Activated CD4-positive, alpha-beta memory T cell treated with anti-CD3 and anti-CD28 coated beads for 36 hours (primary cell): ENCODE results near the gene RBPJ. TPM values are rescaled to one million over a fixed set of nuclear protein-coding genes. Genes with fewer than 3 reads are reported as not detected.
"Not testable (repeated sequence)": the region's sequence is repeated elsewhere in the genome, so short reads cannot be mapped to it uniquely, and the experiment has no call there.

ENCODE experiments used
- CTCF ChIA-PET: fragments of 350-600 bp; sonication (Branson Sonifier 250); formaldehyde crosslinking; loops from one replicate; lab custom pipeline; 2021; ENCODE audit warnings: antibody characterized with exemption, inconsistent platforms; lab: Charles Lee
- POLR2A ChIA-PET: fragments of 350-600 bp; sonication (Branson Sonifier 250); formaldehyde crosslinking; loops from one replicate; lab custom pipeline; 2021; ENCODE audit warnings: antibody characterized with exemption; lab: Charles Lee
- DNase-seq: peaks from one replicate; pipeline ENCODE4 v3.0.0-alpha.2; 2020
- H3K27ac Mint-ChIP-seq: one replicate; pipeline ENCODE4 v1.8.0; 2021; ENCODE audit warnings: mixed read lengths
- H3K27me3 Mint-ChIP-seq: one replicate; pipeline ENCODE4 v1.8.0; 2021; ENCODE audit warnings: mixed read lengths
- H3K36me3 Mint-ChIP-seq: one replicate; pipeline ENCODE4 v1.8.0; 2021; ENCODE audit warnings: mixed read lengths
- H3K4me1 Mint-ChIP-seq: one replicate; pipeline ENCODE4 v1.8.0; 2021; ENCODE audit warnings: low read depth, mixed read lengths
- H3K4me3 Mint-ChIP-seq: one replicate; pipeline ENCODE4 v1.8.0; 2021; ENCODE audit warnings: mild to moderate bottlenecking, mixed read lengths
- H3K9me3 Mint-ChIP-seq: one replicate; pipeline ENCODE4 v1.8.0; 2021; ENCODE audit warnings: mixed read lengths
- intact Hi-C: fragments of 100-400 bp; cut with micrococcal nuclease; formaldehyde crosslinking; loops from one replicate; pipeline ENCODE4 v1.15.1; 2023
- total RNA-seq, 2 experiments: library from RNA; stranded (reverse); gene quantifications; one replicate each; pipeline ENCODE4 v1.2.3, GENCODE V29; 2021

Gene RBPJ
- total RNA-seq, 2 experiments from 2014 or later, result 262 to 269 TPM

- Mint-ChIP-seq H3K36me3 (peaks cover 16% of the 10 kb centered on the region), H3K4me3 (no peak overlapping the region), H3K27ac (no peak overlapping the region), H3K9me3 (no peaks in the 10 kb centered on the region), H3K27me3 (no peaks in the 10 kb centered on the region), H3K4me1 (peaks cover 73% of the 10 kb centered on the region)
- CTCF ChIA-PET, result interaction anchor here (1.1 to 2.6 kb wide), 3 partner anchors 15 to 71 kb away, joined by 3 to 14 read pairs (median 3); no protein-coding TSS in a partner anchor
- POLR2A ChIA-PET, result interaction anchor here (0.9 kb wide), 1 partner anchor 10 kb away, joined by 3 read pairs; no protein-coding TSS in a partner anchor
- DNase-seq, result no peak
- intact Hi-C loops, result no loop called here
Observed at GRCh38 chr4:26344901-26345564, 24.2 kb downstream of the RBPJ start.

- intact Hi-C loops, result no loop called here
- H3K4me1 Mint-ChIP-seq, result peaks cover 72% of the 10 kb centered on the region
- H3K27ac Mint-ChIP-seq, result no peak overlapping the region
- H3K27me3 Mint-ChIP-seq, result no peaks in the 10 kb centered on the region
- ChIA-PET CTCF (interaction anchor here (1.1 to 2.6 kb wide), 3 partner anchors 15 to 70 kb away, joined by 3 to 14 read pairs (median 3); no protein-coding TSS in a partner anchor), POLR2A (interaction anchor here (0.9 kb wide), 1 partner anchor 10 kb away, joined by 3 read pairs; no protein-coding TSS in a partner anchor)
- peaks cover 13% of the 10 kb centered on the region for H3K36me3 Mint-ChIP-seq
- no peaks in the 10 kb centered on the region for H3K9me3 Mint-ChIP-seq
- DNase-seq, result no peak
- no peak overlapping the region for H3K4me3 Mint-ChIP-seq
Observed at GRCh38 chr4:26345565-26345938, 24.7 kb downstream of the RBPJ start.

- Mint-ChIP-seq H3K27ac (peak overlapping the region; percentile 4), H3K36me3 (peaks cover 13% of the 10 kb centered on the region), H3K27me3 (no peaks in the 10 kb centered on the region), H3K4me3 (no peak overlapping the region), H3K4me1 (peaks cover 71% of the 10 kb centered on the region), H3K9me3 (no peaks in the 10 kb centered on the region)
- intact Hi-C loops, result no loop called here
- ChIA-PET CTCF (interaction anchor here (1.5 to 2.6 kb wide), 2 partner anchors 16 to 65 kb away, joined by 3 to 14 read pairs; no protein-coding TSS in a partner anchor), POLR2A (no interaction called here)
- no peak for DNase-seq
Observed at GRCh38 chr4:26346203-26346620, 25.4 kb downstream of the RBPJ start.

- intact Hi-C loops, result no loop called here
Observed at GRCh38 chr4:26349496-26349895, 28.7 kb downstream of the RBPJ start.

GRCh38 chr4:26351685-26352084, 30.9 kb downstream of the RBPJ start:
- Mint-ChIP-seq H3K9me3 (no peaks in the 10 kb centered on the region), H3K27ac (no peak overlapping the region), H3K27me3 (no peaks in the 10 kb centered on the region), H3K4me3 (no peak overlapping the region), H3K4me1 (peaks cover 51% of the 10 kb centered on the region), H3K36me3 (peaks cover 7% of the 10 kb centered on the region)
- ChIA-PET CTCF (interaction anchor here (4.8 kb wide), 1 partner anchor 22 kb away, joined by 26 read pairs; no protein-coding TSS in a partner anchor), POLR2A (no interaction called here)
- DNase-seq, result no peak
- intact Hi-C loops, result no loop called here

More at GRCh38 chr4:26349496-26349895, 28.7 kb downstream of the RBPJ start:
- Mint-ChIP-seq H3K4me1 (peaks cover 65% of the 10 kb centered on the region), H3K4me3 (no peak overlapping the region), H3K36me3 (peaks cover 13% of the 10 kb centered on the region), H3K27ac (no peak overlapping the region), H3K27me3 (no peaks in the 10 kb centered on the region), H3K9me3 (no peaks in the 10 kb centered on the region)
- POLR2A ChIA-PET, result no interaction called here
- no peak for DNase-seq
- CTCF ChIA-PET, result interaction anchor here (0.8 to 4.8 kb wide), 4 partner anchors 19 to 320 kb away, joined by 3 to 26 read pairs (median 6); no protein-coding TSS in a partner anchor

- POLR2A ChIA-PET, result interaction anchor here (1.4 kb wide), 1 partner anchor 9 kb away, joined by 3 read pairs; no protein-coding TSS in a partner anchor
- CTCF ChIA-PET, result interaction anchor here (1.2 kb wide), 1 partner anchor 55 kb away, joined by 3 read pairs; no protein-coding TSS in a partner anchor
- Mint-ChIP-seq H3K9me3 (no peaks in the 10 kb centered on the region), H3K4me3 (no peak overlapping the region), H3K27me3 (no peaks in the 10 kb centered on the region), H3K27ac (no peak overlapping the region), H3K4me1 (peaks cover 33% of the 10 kb centered on the region), H3K36me3 (no peaks in the 10 kb centered on the region)
- intact Hi-C loops, result no loop called here
- DNase-seq, result no peak
Observed at GRCh38 chr4:26354491-26354890, 33.7 kb downstream of the RBPJ start.

GRCh38 chr4:26355392-26356052, 34.7 kb downstream of the RBPJ start:
- Mint-ChIP-seq H3K4me1 (peaks cover 29% of the 10 kb centered on the region), H3K4me3 (no peak overlapping the region), H3K36me3 (no peaks in the 10 kb centered on the region), H3K9me3 (no peaks in the 10 kb centered on the region), H3K27me3 (no peaks in the 10 kb centered on the region), H3K27ac (no peak overlapping the region)
- DNase-seq, result no peak
- ChIA-PET POLR2A (interaction anchor here (1.4 kb wide), 1 partner anchor 10 kb away, joined by 3 read pairs; no protein-coding TSS in a partner anchor), CTCF (interaction anchor here (1.2 to 2.0 kb wide), 2 partner anchors 26 to 54 kb away, joined by 3 to 7 read pairs; no protein-coding TSS in a partner anchor)
- intact Hi-C loops, result no loop called here

- no peaks in the 10 kb centered on the region for H3K9me3 Mint-ChIP-seq
- no peak overlapping the region for H3K27ac Mint-ChIP-seq
- DNase-seq, result no peak
- H3K4me3 Mint-ChIP-seq, result no peak overlapping the region
- intact Hi-C loops, result no loop called here
- POLR2A ChIA-PET, result interaction anchor here (1.4 kb wide), 1 partner anchor 11 kb away, joined by 3 read pairs; no protein-coding TSS in a partner anchor
- H3K36me3 Mint-ChIP-seq, result no peaks in the 10 kb centered on the region
- H3K27me3 Mint-ChIP-seq, result no peaks in the 10 kb centered on the region
- peaks cover 30% of the 10 kb centered on the region for H3K4me1 Mint-ChIP-seq
- CTCF ChIA-PET, result interaction anchor here (2.0 kb wide), 1 partner anchor 26 kb away, joined by 7 read pairs; no protein-coding TSS in a partner anchor
Observed at GRCh38 chr4:26356081-26356501, 35.3 kb downstream of the RBPJ start.

- H3K9me3 Mint-ChIP-seq, H3K27me3 Mint-ChIP-seq, H3K27ac Mint-ChIP-seq, POLR2A ChIA-PET, H3K36me3 Mint-ChIP-seq, H3K4me3 Mint-ChIP-seq, DNase-seq, intact Hi-C loops: not testable (repeated sequence)
- CTCF ChIA-PET, result interaction anchor here (1.0 kb wide), 2 partner anchors 27 to 29 kb away, joined by 3 read pairs; no protein-coding TSS in a partner anchor
- H3K4me1 Mint-ChIP-seq, result peaks cover 27% of the 10 kb centered on the region
Observed at GRCh38 chr4:26359521-26359920, 38.7 kb downstream of the RBPJ start.

GRCh38 chr4:26360273-26360672, 39.5 kb downstream of the RBPJ start:
- Mint-ChIP-seq H3K27me3 (no peaks in the 10 kb centered on the region), H3K4me1 (peaks cover 30% of the 10 kb centered on the region), H3K9me3 (no peaks in the 10 kb centered on the region), H3K27ac (no peak overlapping the region), H3K36me3 (peaks cover 8% of the 10 kb centered on the region), H3K4me3 (no peak overlapping the region)
- POLR2A ChIA-PET, result no interaction called here
- DNase-seq, result no peak
- CTCF ChIA-PET, result interaction anchor here (1.0 kb wide), 1 partner anchor 28 kb away, joined by 3 read pairs; no protein-coding TSS in a partner anchor
- intact Hi-C loops, result no loop called here

GRCh38 chr4:26360864-26361263, 40.0 kb downstream of the RBPJ start:
- H3K4me1 Mint-ChIP-seq, result peaks cover 32% of the 10 kb centered on the region
- intact Hi-C loops, result no loop called here
- no peaks in the 10 kb centered on the region for H3K9me3 Mint-ChIP-seq
- no peak overlapping the region for H3K27ac Mint-ChIP-seq
- no peaks in the 10 kb centered on the region for H3K27me3 Mint-ChIP-seq
- no peak overlapping the region for H3K4me3 Mint-ChIP-seq
- DNase-seq, result no peak
- ChIA-PET CTCF (interaction anchor here (1.0 kb wide), 2 partner anchors 8 to 29 kb away, joined by 3 read pairs; no protein-coding TSS in a partner anchor), POLR2A (no interaction called here)
- peaks cover 9% of the 10 kb centered on the region for H3K36me3 Mint-ChIP-seq
